K562 (cell line): ENCODE data around the gene EBF4. TPM values are rescaled to one million over a fixed set of nuclear protein-coding genes. Genes with fewer than 3 reads are reported as not detected.

Source experiments
- ATAC-seq: fragments of 200-7000 bp; cut with Tn5 transposase; 3 replicates; pipeline ENCODE4 v1.9.1; 2020; ENCODE audit warnings: moderate library complexity
- BruUV-seq: library from RNA; stranded (reverse); fragments of 400-500 nt; replicated peaks from 2 replicates; lab custom pipeline; 2021; lab: Mats Ljungman, UMichigan
- CTCF ChIA-PET: fragments of 300-600 bp; formaldehyde crosslinking; extraction: SDS; loops from one replicate; lab custom pipeline; 2021; ENCODE audit warnings: low intra/inter-chr PET ratio; lab: Yijun Ruan, JAX
- POLR2A ChIA-PET: fragments of 300-600, 350-650 bp; sonication (Branson Sonifier 250); formaldehyde crosslinking; extraction: SDS; loops from one replicate; lab custom pipeline; 2021; ENCODE audit warnings: antibody characterized with exemption, inconsistent platforms; lab: Yijun Ruan, JAX
- DNase-seq, 4 experiments: peaks; one replicate each; pipeline versions ENCODE4 v3.0.0 to v3.0.0-alpha.2; 2011 to 2018; ENCODE audit warnings: low spot score in 3 of 4, mixed read lengths in 3 of 4; ENCODE audit errors: extremely low read depth in 1 of 4
- FAIRE-seq: peaks from 2 replicates; lab custom pipeline; 2011; peaks lifted over from hg19 to GRCh38; lab: Jason Lieb, UNC
- H2AFZ ChIP-seq: 2 replicates; pipeline ENCODE4 v1.6.0; 2011; ENCODE audit warnings: low read depth, low read length, control low read depth, inconsistent platforms
- H3K27ac ChIP-seq: fragments of 200-600 bp; 3 replicates; pipeline ENCODE4 v1.8.0; 2011; ENCODE audit warnings: low read depth, mild to moderate bottlenecking, control low read depth, inconsistent platforms, low read length, moderate library complexity, mixed read lengths; ENCODE audit errors: extremely low read depth
- H3K27me3 ChIP-seq, 2 experiments: fragments of 300-600 bp in 1 of 2; 2 replicates in 1 of 2; 3 replicates in 1 of 2; pipeline versions ENCODE4 v1.6.0 to v1.8.0; 2011; ENCODE audit warnings: inconsistent platforms in 2 of 2, low read length in 2 of 2, mild to moderate bottlenecking in 1 of 2, mixed read lengths in 1 of 2, moderate library complexity in 1 of 2; ENCODE audit not compliant: control insufficient read depth in 2 of 2, insufficient read depth in 2 of 2
- H3K36me3 ChIP-seq: fragments of 300-600 bp; 3 replicates; pipeline ENCODE4 v1.8.0; 2011; ENCODE audit warnings: mild to moderate bottlenecking, low read length, inconsistent platforms; ENCODE audit not compliant: control insufficient read depth, insufficient read depth
- H3K4me1 ChIP-seq, 2 experiments: fragments of 200-600 bp in 1 of 2; replicated peaks in 1 of 2; 2 replicates in 1 of 2; 3 replicates in 1 of 2; pipeline versions ENCODE4 v1.5.1 to v1.8.0; 2011; ENCODE audit warnings: inconsistent platforms in 2 of 2, low read length in 2 of 2, mild to moderate bottlenecking in 1 of 2, mixed read lengths in 1 of 2, moderate library complexity in 1 of 2; ENCODE audit not compliant: control insufficient read depth in 2 of 2, insufficient read depth in 2 of 2
- H3K4me2 ChIP-seq: 2 replicates; pipeline ENCODE4 v1.6.1; 2011; ENCODE audit warnings: low read length, control low read depth, inconsistent platforms, mixed read lengths; ENCODE audit not compliant: insufficient read depth
- H3K4me3 ChIP-seq: fragments of 200-600 bp; sonication (generic), shearing (Covaris generic); 2 replicates; pipeline ENCODE4 v1.5.1; 2016; ENCODE audit warnings: control low read depth, inconsistent platforms
- H3K79me2 ChIP-seq: fragments of 200-600 bp; 3 replicates; pipeline ENCODE4 v1.8.0; 2011; ENCODE audit warnings: low read length, inconsistent platforms; ENCODE audit not compliant: control insufficient read depth, insufficient read depth
- H3K9ac ChIP-seq, 2 experiments: 2 replicates each; pipeline versions ENCODE4 v1.6.0 to v1.6.1; 2011; ENCODE audit warnings: low read depth in 2 of 2, low read length in 2 of 2, control low read depth in 1 of 2, inconsistent platforms in 1 of 2, mild to moderate bottlenecking in 1 of 2, mixed read lengths in 1 of 2; ENCODE audit not compliant: insufficient read depth in 1 of 2
- H3K9me1 ChIP-seq: one replicate; pipeline ENCODE4 v1.6.0; 2011; ENCODE audit warnings: inconsistent platforms, mild to moderate bottlenecking, low read length, moderate library complexity; ENCODE audit not compliant: control insufficient read depth, insufficient read depth
- H3K9me3 ChIP-seq: replicated peaks from 2 replicates; pipeline ENCODE4 v1.5.1; 2011; ENCODE audit warnings: low read depth, low read length, inconsistent platforms; ENCODE audit not compliant: control insufficient read depth, insufficient read depth
- H4K20me1 ChIP-seq: replicated peaks from 2 replicates; pipeline ENCODE4 v1.6.1; 2011; ENCODE audit warnings: low read length, inconsistent platforms, mixed read lengths; ENCODE audit not compliant: control insufficient read depth, insufficient read depth
- DMBX1 ChIP-seq: fragments of 250-450 bp; sonication (Bioruptor Pico); IDR thresholded peaks from 2 replicates; pipeline ENCODE4 v1.8.0; 2022; ENCODE audit warnings: inconsistent platforms, mild to moderate bottlenecking, moderate library complexity, borderline replicate concordance
- PCBP1 ChIP-seq: fragments of 200-400 bp; formaldehyde crosslinking; IDR thresholded peaks from 2 replicates; pipeline ENCODE4 v1.6.1; 2018; ENCODE audit warnings: mild to moderate bottlenecking, low read depth, low read length; ENCODE audit not compliant: poor library complexity, severe bottlenecking
- PKNOX1 ChIP-seq: fragments of 450-650 bp; IDR thresholded peaks from 2 replicates; pipeline ENCODE4 v1.6.1; 2016
- ZBTB40 ChIP-seq, 2 experiments: fragments of 450-650 bp in 1 of 2; sonication (generic) in 1 of 2; formaldehyde crosslinking in 1 of 2; IDR thresholded peaks; 2 replicates each; pipeline versions ENCODE4 v1.7.1 to v1.9.0; 2016 to 2022; ENCODE audit warnings: inconsistent platforms in 1 of 2, mild to moderate bottlenecking in 1 of 2, missing genetic modification reagents in 1 of 2
- ZNF444 ChIP-seq: fragments of 250-450 bp; sonication (Bioruptor Pico); IDR thresholded peaks from 2 replicates; pipeline ENCODE4 v1.4.0; 2020; ENCODE audit warnings: mild to moderate bottlenecking, moderate library complexity
- WGBS: fragments of 100-300 bp; shearing (Covaris generic); methylation state at CpG from one replicate; pipeline ENCODE4 v1.1.6; 2016; ENCODE audit warnings: low coverage, mixed read lengths; ENCODE audit not compliant: insufficient coverage; ENCODE audit errors: missing lambda C conversion rate; 5-methylcytosine and 5-hydroxymethylcytosine counted together
- in situ Hi-C: fragments of 300-500 bp; cut with MboI; formaldehyde crosslinking; loops from 4 replicates; pipeline ENCODE4 v1.15.0; 2018; ENCODE audit warnings: inconsistent platforms, mixed read lengths
- intact Hi-C: fragments of 100-400 bp; cut with micrococcal nuclease; formaldehyde crosslinking; loops from 2 replicates; pipeline ENCODE4 v1.14.2; 2022
- polyA plus RNA-seq, 8 experiments: library from polyadenylated mRNA; depleted of rRNA in 4 of 8; stranded (reverse) in 5 of 8; unstranded in 3 of 8; fragments of >200 nt; fragmentation: Nextera tagmentation in 2 of 8; fragmentation: Illumina TruSeq in 1 of 8; extraction: Ambion mirVana in 2 of 8; extraction: Trizol in 1 of 8; gene quantifications; 2 replicates each; pipeline versions ENCODE4 v1.2.1 to v1.2.3, GENCODE V29; 2011 to 2014; ENCODE audit warnings: inconsistent platforms in 1 of 8, missing spikeins in 1 of 8
- total RNA-seq, 7 experiments: library from RNA; depleted of rRNA in 6 of 7; stranded (reverse); fragments of >200 nt in 6 of 7; fragmentation: Illumina TruSeq in 2 of 7; extraction: Trizol in 2 of 7; gene quantifications; 2 replicates each; pipeline versions ENCODE4 v1.2.1 to v1.2.3, GENCODE V29; 2011 to 2021; ENCODE audit warnings: low replicate concordance in 1 of 7

Gene EBF4
- total and polyA plus RNA-seq, 9 of the 15 experiments (the other 6 are each of a cell fraction or from before 2014, with no cell fraction given) = 0.09 TPM; not detected in 8

- no peak for TF ChIP-seq PCBP1
- TF ChIP-seq, all 486 proteins: peak for 0
These were observed 48.9 kb upstream of the EBF4 start (continued) for GRCh38 chr20:2643708-2644107.

DNA sequence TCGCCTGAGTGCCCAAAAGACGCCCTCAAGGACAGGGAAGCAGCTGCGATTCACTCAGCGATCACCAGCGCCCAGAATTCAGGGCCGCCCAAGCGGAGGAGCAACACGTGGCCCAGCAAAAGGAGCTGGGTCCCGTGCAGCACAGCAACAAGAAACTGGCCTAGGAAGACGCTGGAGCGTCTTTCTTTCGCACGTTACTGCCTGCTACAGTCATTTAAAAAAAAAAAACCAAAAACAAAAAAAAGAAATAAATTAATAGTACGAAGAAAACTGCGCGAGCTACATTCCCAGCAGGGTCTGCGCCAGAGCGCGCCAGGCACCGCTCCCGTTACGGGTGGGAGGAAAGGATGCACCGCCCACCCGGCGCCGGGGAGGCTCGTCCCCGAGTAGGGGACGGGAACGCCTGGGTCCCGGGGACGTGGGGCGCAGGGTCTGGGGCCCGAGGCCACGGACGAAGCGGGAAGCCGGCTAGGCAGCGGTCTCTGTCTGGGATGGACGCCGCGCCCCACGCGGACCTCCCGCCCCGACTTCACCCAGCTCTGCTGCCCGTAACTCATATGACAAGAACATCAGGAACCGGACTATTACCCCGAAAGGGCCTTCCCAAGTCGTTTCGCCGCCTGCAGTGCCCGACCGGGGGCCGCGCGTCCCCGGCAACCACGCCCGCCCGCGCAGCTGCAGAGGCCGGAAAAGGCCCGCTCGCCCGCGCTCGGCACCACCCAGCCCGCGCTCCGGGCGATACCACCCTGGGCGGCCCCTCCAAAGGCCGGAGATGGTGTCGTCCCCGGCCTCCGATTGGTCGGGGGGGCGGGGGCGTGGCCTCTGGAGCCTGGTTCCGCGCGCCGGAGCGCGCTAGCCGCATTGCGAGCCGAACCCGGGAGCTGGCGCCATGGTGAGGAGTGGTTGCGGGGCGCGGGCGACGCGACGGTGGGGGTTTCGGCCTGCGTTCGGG is 40.5 kb upstream of the EBF4 start, which contains the start of gene NOP56:
TSS of gene NOP56 (plus strand) at position 861 of the 952 bp plus-strand sequence. CDS start at position 890, 29 bp downstream.
- CTCF ChIA-PET = interaction anchor here (0.5 to 1.2 kb wide), 2 partner anchors 100 to 107 kb away, joined by 3 read pairs; no protein-coding TSS in a partner anchor
- ATAC-seq (peak; percentile 94), DNase-seq (peak; percentile 85 to 91 (median 88)), FAIRE-seq (peak; percentile 72)
- 0% methylated on average over 15 of the region's 101 CpGs for WGBS
- H3K4me2 ChIP-seq = peak within 1 kb of the TSS; percentile 97
- BruUV-seq = TSS peak; percentile 79
- peak within 1 kb of the TSS; percentile 94 for H3K27ac ChIP-seq
- H3K9ac ChIP-seq = peak within 1 kb of the TSS; percentile 94 to 99
- H3K9me1 ChIP-seq = peaks cover 15% of the 10 kb centered on the region
- H3K79me2 ChIP-seq = peaks cover 60% of the 10 kb centered on the region
- peaks cover 30% of the 10 kb centered on the region for H4K20me1 ChIP-seq
- H3K36me3 ChIP-seq = peaks cover 44% of the 10 kb centered on the region
- POLR2A ChIA-PET = interaction anchor here (0.6 to 4.1 kb wide), 19 partner anchors 10 to 337 kb away, joined by 3 to 46 read pairs (median 3); partner anchors contain the start of genes IDH3B and SNRPB
- peaks cover 19 to 22% of the 10 kb centered on the region in 2 experiments; a peak in 4 of 5 replicates for H3K4me1 ChIP-seq
- H3K27me3 ChIP-seq = no peaks in the 10 kb centered on the region
- H3K4me3 ChIP-seq = peak within 1 kb of the TSS; percentile 70
- H2AFZ ChIP-seq = peak within 1 kb of the TSS; percentile 45; the same call in 1 of the 2 replicates
- intact Hi-C loops = loop anchor here (5.0 kb wide), 2 partner anchors 125 to 185 kb away; no protein-coding TSS in a partner anchor
- in situ Hi-C loops = no loop called here
- no peaks in the 10 kb centered on the region for H3K9me3 ChIP-seq
- TF ChIP-seq ZNF444 (CRISPR knock-in tag) (no peak), PKNOX1 (no peak), DMBX1 (CRISPR knock-in tag) (no peak), ZBTB40 (IDR thresholded peaks at IDR 0.05) (0 out of 2 replicates have a peak, but pooled peaks have one; percentile 25), ZBTB40 (CRISPR knock-in tag; IDR thresholded peaks at IDR 0.05) (no peak)
